Thymus (tissue), 14 donors: Measurements from ENCODE around the gene CALCOCO2. TPM values are rescaled to one million over a fixed set of nuclear protein-coding genes. Genes with fewer than 3 reads are reported as not detected.
A peak's percentile ranks its signal among the peaks of the same experiment; 100 is the strongest.

ENCODE experiments used
- DNase-seq, 9 donors: peaks; one replicate each; pipeline ENCODE4 v3.0.0-alpha.2; 2013; ENCODE audit warnings: low spot score in 9 of 9, low read depth in 6 of 9, missing footprints in 1 of 9
- H3K27ac ChIP-seq, 2 donors: one replicate each; pipeline ENCODE4 v1.5.1; 2013; ENCODE audit warnings: control low read depth in 1 of 2, low read depth in 1 of 2, low read length in 1 of 2, mild to moderate bottlenecking in 1 of 2, moderate library complexity in 1 of 2
- H3K27me3 ChIP-seq, 2 donors: one replicate each; pipeline ENCODE4 v1.5.1; 2013; ENCODE audit warnings: low read length in 1 of 2; ENCODE audit not compliant: control insufficient read depth in 2 of 2, insufficient read depth in 1 of 2
- H3K36me3 ChIP-seq, 2 donors: one replicate each; pipeline ENCODE4 v1.5.1; 2013; ENCODE audit warnings: low read length in 1 of 2, mild to moderate bottlenecking in 1 of 2, moderate library complexity in 1 of 2; ENCODE audit not compliant: control insufficient read depth in 2 of 2, insufficient read depth in 2 of 2
- H3K4me1 ChIP-seq, 2 donors: one replicate each; pipeline ENCODE4 v1.5.1; 2013; ENCODE audit warnings: low read length in 2 of 2; ENCODE audit not compliant: control insufficient read depth in 2 of 2, insufficient read depth in 2 of 2
- H3K4me3 ChIP-seq, 2 donors: one replicate each; pipeline ENCODE4 v1.5.1; 2013; ENCODE audit warnings: low read length in 2 of 2, control low read depth in 1 of 2, mild to moderate bottlenecking in 1 of 2
- H3K9me3 ChIP-seq, 2 donors: one replicate each; pipeline ENCODE4 v1.5.1; 2013; ENCODE audit warnings: low read length in 1 of 2, mild to moderate bottlenecking in 1 of 2; ENCODE audit not compliant: control insufficient read depth in 2 of 2, insufficient read depth in 1 of 2
- WGBS: extraction: QIAGEN DNeasy Blood & Tissue Kit; methylation state at CpG from one replicate; pipeline ENCODE4 v1.1.7; 2013; 5-methylcytosine and 5-hydroxymethylcytosine counted together
- long read RNA-seq, 10 donors: transcript quantifications; one replicate each; lab custom pipeline, GENCODE V29; 2026
- polyA plus RNA-seq: library from polyadenylated mRNA; stranded (reverse); fragments of 200-250 nt; gene quantifications from one replicate; pipeline ENCODE4 v1.2.3, GENCODE V29; 2013
- total RNA-seq: library from RNA; stranded (reverse); fragments of 120-200 nt; gene quantifications from one replicate; pipeline ENCODE4 v1.2.4, GENCODE V29; 2013
- donor health status: healthy.

CALCOCO2 gene, protein sequence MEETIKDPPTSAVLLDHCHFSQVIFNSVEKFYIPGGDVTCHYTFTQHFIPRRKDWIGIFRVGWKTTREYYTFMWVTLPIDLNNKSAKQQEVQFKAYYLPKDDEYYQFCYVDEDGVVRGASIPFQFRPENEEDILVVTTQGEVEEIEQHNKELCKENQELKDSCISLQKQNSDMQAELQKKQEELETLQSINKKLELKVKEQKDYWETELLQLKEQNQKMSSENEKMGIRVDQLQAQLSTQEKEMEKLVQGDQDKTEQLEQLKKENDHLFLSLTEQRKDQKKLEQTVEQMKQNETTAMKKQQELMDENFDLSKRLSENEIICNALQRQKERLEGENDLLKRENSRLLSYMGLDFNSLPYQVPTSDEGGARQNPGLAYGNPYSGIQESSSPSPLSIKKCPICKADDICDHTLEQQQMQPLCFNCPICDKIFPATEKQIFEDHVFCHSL
- total RNA-seq (30.8 TPM), polyA plus RNA-seq (90.6 TPM)
- long read RNA-seq, donor 1, partial matches to known transcripts = 0 of 3 reads
- long read RNA-seq, donor 1, other reads (novel, unspliced or antisense) = 0 of 3 reads
- long read RNA-seq, donor 2 = 0 reads
- long read RNA-seq, donor 3, transcript CALCOCO2-201 (13 exons, 3,682 nt) = major isoform, 11 of 14 reads
- long read RNA-seq, donor 3, partial matches to known transcripts = 0 of 14 reads
- long read RNA-seq, donor 3, other reads (novel, unspliced or antisense) = 0 of 14 reads
- long read RNA-seq, donor 4, transcript CALCOCO2-201 (13 exons, 3,682 nt) = major isoform, 8 of 12 reads
- long read RNA-seq, donor 4, partial matches to known transcripts = 0 of 12 reads
- long read RNA-seq, donor 4, other reads (novel, unspliced or antisense) = 0 of 12 reads
- long read RNA-seq, donor 5, transcript CALCOCO2-201 (13 exons, 3,682 nt) = major isoform, 14 of 49 reads
- long read RNA-seq, donor 5, transcript CALCOCO2-217 (2 exons, 1,009 nt) = minor isoform, 5 of 49 reads
- long read RNA-seq, donor 5, partial matches to known transcripts = 25 of 49 reads
- long read RNA-seq, donor 5, other reads (novel, unspliced or antisense) = 0 of 49 reads
- long read RNA-seq, donor 6, transcript CALCOCO2-201 (13 exons, 3,682 nt) = major isoform, 12 of 13 reads
- long read RNA-seq, donor 6, partial matches to known transcripts = 0 of 13 reads
- long read RNA-seq, donor 6, other reads (novel, unspliced or antisense) = 0 of 13 reads
- long read RNA-seq, donor 7, transcript CALCOCO2-201 (13 exons, 3,682 nt) = major isoform, 12 of 20 reads
- long read RNA-seq, donor 7, partial matches to known transcripts = 0 of 20 reads
- long read RNA-seq, donor 7, other reads (novel, unspliced or antisense) = 0 of 20 reads
- long read RNA-seq, donor 8, partial matches to known transcripts = 0 of 6 reads
- long read RNA-seq, donor 8, other reads (novel, unspliced or antisense) = 0 of 6 reads
- long read RNA-seq, donor 9, transcript CALCOCO2-201 (13 exons, 3,682 nt) = major isoform, 12 of 16 reads
- long read RNA-seq, donor 9, partial matches to known transcripts = 0 of 16 reads
- long read RNA-seq, donor 9, other reads (novel, unspliced or antisense) = 0 of 16 reads
- long read RNA-seq, donor 10, transcript CALCOCO2-201 (13 exons, 3,682 nt) = major isoform, 18 of 23 reads
- long read RNA-seq, donor 10, partial matches to known transcripts = 0 of 23 reads
- long read RNA-seq, donor 10, other reads (novel, unspliced or antisense) = 0 of 23 reads

DNA sequence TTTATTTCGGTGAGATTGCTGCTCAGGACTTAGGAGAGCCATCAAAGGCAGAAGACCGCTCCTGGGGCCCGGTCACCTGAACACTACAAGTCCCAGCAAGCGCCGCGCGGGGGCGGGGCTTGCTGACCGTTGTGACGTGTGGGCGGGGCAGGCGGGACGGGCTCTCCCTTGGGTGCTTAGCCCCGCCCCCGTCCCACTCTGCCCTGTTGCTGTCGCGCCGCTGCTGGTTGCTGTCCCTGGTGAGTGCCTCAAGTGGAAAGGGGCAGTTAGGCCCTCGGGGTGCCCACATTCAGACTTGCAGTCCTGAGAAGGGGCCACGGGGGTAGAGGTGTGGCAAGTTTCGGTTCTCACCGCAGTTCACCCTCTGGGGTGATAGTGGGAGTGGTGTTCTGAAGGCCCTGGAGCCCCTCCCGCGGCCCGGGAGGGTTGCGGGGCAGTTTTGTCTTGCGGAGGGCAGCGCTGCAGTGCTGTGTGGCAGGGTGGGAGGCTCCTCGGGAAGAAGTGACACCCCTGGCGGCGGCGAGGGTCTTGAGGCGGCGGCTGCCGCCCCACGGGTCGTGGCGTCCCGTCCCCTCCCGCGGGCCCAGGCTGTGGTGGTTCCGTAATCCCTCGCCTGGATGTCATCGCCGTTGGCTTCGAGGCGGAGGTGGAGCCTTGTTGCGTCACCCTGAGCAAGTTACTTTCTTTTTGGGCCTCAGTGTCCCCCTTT lies at the start of gene CALCOCO2:
TSS of gene CALCOCO2 (plus strand) at position 196 of the 709 bp plus-strand sequence. CDS start 10,673 bp downstream, outside the sequence.
- Histone ChIP-seq H3K27me3 (no peaks in the 10 kb centered on the region), H3K27ac (peak within 1 kb of the TSS; percentile 83 to 87), H3K36me3 (no peaks in the 10 kb centered on the region), H3K9me3 (peaks cover 0 to 3% of the 10 kb centered on the region in 2 donors), H3K4me3 (peak within 1 kb of the TSS; percentile 82 to 86), H3K4me1 (peaks cover 15 to 20% of the 10 kb centered on the region in 2 donors)
- peak; percentile 72 to 95 (median 89) for DNase-seq
- under 1% methylated on average over 48 of the region's 48 CpGs for WGBS

DNA sequence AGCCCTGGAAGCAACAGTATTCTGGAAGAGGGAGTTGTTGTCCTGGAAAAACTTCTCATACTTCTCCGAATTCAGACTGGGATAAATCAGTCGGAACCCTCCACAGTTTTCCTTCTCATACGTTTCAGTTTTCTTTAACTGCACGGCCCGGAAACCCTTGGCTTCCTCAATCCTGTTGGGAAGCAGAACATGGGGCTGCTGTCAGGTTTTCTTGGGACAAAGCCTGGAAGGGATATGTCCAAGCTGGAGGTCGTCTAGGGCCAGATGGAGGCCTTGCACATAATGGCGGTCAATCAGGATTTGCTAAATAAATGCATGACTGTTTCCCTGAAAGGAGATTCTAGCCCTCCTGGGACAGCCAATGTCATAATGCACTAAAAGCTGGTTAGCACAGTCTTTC lies 43.0 kb upstream of the CALCOCO2 start:
- Histone ChIP-seq H3K27me3 (peaks cover 0 to 71% of the 10 kb centered on the region in 2 donors), H3K36me3 (no peaks in the 10 kb centered on the region), H3K4me1 (no peaks in the 10 kb centered on the region), H3K4me3 (no peak overlapping the region), H3K9me3 (no peaks in the 10 kb centered on the region), H3K27ac (no peak overlapping the region)
- DNase-seq = no peak
- 92% methylated on average over 7 of the region's 7 CpGs for WGBS

DNA sequence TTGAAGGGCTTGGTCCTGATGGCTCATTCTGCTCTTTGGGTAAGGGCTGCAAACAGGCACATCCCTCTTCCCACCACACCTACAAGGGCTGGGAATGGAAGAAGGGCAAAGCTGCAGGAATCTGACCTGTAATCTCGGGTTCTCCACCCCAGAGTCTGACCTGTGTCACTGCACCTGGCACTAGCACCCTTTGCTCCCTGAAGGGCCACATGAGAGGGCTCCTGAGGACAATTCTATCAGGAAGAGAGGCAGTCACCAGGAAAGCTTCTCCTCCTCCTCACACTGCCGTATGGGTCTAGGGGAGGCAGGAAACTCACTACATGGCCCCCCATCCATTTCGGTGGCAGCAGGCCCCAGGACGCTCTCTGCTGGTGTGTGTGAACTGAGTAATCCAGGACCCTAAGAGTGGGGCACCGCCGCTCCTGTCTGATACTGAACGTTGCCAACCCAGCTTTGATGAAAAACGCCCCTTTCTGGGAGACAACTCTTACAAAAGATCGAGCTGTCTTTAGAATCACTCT lies 40.2 kb upstream of the CALCOCO2 start:
- Histone ChIP-seq H3K27me3 (peaks cover 0 to 76% of the 10 kb centered on the region in 2 donors), H3K36me3 (no peaks in the 10 kb centered on the region), H3K4me3 (no peak overlapping the region), H3K27ac (no peak overlapping the region), H3K9me3 (no peaks in the 10 kb centered on the region), H3K4me1 (no peaks in the 10 kb centered on the region)
- DNase-seq = no peak
- 36% methylated on average over 9 of the region's 9 CpGs for WGBS

DNA sequence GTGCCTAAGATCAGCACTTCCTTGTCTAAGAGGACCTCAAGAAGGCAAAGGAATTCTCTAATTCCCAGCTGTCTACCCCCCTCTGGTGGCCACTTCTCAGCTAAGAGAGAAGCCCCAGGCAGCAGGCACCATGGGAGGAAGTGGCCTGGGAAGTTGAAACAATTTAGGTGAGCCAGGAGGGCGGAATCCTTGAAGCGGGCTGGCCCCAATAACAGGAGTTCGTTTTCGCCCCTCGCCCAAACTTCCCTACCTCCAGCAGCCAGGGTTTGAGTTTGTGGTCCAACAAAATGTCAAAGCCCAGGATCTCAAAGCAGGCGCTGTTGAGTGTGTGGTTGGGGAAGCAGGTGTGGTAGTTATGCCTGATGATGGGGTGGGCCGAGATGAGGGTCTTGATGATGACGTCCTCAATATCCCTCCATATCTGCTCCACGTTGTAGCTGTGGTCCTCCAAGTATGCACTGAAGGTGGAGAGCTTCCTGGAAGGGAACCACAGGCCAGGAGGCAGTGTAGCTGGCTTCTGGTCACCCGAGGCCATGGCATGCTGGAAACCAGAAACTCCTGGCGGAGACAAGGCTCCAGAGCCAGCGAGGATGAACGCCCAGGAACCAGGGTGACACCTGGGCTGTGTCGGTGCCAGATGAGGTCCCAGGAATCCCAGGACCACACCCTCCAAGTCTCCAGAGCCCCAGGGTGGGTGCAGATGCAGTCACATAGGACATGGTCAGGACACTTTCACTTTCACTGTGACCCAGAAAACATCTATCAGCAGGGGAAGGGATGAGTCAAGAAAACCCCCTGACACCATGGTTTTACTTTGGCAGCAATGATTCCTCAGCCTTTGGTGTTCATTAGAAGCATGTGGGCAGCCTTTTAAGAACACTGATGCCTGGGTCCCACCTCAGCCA lies 39.5 kb upstream of the CALCOCO2 start:
- Histone ChIP-seq H3K9me3 (no peaks in the 10 kb centered on the region), H3K36me3 (no peaks in the 10 kb centered on the region), H3K27ac (no peak overlapping the region), H3K4me1 (no peaks in the 10 kb centered on the region), H3K27me3 (peaks cover 0 to 73% of the 10 kb centered on the region in 2 donors), H3K4me3 (no peak overlapping the region)
- peak in 2 of 9 donors; percentile 20 to 38 for DNase-seq
- 58% methylated on average over 14 of the region's 14 CpGs for WGBS

DNA sequence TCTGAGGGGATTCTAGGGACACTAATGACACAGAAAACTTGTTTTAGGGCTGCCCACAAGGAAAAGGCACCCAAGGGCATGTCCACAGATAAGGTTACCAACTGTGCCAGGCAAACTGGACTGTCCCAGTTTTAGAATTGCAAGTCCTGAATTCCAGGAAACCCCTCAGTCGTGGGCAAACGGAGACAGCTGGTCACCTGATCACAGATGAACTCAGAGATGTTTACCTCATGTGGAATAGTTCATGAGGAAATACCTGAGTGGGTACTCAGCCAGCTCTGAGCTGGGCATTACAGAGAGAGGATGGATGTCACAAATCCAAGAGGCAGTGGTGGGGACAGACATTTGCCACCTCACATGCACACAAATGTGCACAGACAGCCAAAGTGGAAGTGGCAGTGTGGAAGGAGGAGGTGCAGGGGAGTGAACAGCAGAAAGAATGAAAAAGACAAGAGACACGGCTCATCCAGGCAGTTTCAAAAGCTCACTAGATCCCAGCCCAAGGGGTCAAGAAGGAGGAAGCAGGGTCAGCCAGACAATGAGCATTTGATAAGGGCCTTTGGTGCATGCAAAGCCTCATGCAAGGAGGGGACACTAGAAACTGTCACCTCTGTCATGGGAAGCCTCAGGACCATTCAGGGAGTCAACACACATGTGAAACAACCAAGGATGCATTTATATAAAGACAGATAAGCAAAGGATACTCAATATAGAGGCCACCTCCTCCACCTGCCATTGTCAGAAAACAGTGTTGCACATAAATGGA lies 38.6 kb upstream of the CALCOCO2 start:
- WGBS = 72% methylated on average over 3 of the region's 3 CpGs
- no peak overlapping the region for H3K27ac ChIP-seq
- H3K36me3 ChIP-seq = no peaks in the 10 kb centered on the region
- H3K4me3 ChIP-seq = no peak overlapping the region
- no peaks in the 10 kb centered on the region for H3K4me1 ChIP-seq
- no peaks in the 10 kb centered on the region for H3K9me3 ChIP-seq
- H3K27me3 ChIP-seq = peaks cover 0 to 74% of the 10 kb centered on the region in 2 donors
- no peak for DNase-seq

DNA sequence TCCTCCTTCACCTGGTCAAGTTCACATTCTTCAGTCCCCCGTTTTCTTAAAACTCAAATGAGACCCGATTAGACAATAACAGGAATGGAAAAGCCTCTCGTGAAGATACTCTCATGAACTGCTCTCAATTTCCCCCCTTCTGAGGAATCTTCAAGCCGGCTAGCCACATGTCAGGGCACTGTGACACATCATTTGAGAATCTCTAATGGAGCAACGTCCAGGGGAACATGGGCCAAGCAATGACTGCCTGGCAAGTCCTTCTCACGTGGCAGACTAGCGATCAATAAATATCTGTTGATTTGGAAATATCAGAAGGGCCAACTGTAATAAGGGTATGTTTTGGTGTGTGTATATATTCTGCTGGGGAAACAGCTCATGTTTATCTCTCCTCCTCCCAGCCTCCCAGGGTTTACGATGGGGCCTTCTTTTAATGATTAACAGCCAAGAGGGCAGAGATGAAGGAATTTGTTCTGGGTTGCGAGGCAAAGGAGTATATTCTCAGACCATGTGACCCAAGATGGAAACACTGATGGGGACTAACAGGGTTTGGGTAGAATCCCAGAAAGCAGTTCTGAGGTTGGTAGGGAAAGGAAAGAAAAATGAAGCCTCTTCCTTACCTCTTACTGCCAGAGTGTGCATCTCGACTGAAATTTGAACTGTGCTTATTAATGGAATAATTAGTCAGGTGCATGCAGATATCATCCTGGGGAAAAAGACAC lies 35.2 kb upstream of the CALCOCO2 start:
- no peak for DNase-seq
- 90% methylated on average over 10 of the region's 10 CpGs for WGBS
- no peaks in the 10 kb centered on the region for H3K9me3 ChIP-seq

More for the DNA sequence above, 35.2 kb upstream of the CALCOCO2 start:
- Histone ChIP-seq H3K4me1 (no peaks in the 10 kb centered on the region), H3K27ac (no peak overlapping the region), H3K27me3 (peaks cover 2 to 68% of the 10 kb centered on the region in 2 donors), H3K4me3 (no peak overlapping the region), H3K36me3 (no peaks in the 10 kb centered on the region)
